Activated CD4-positive, alpha-beta T cell treated with anti-CD3 and anti-CD28 coated beads, Interleukin-2, Interleukin-4, amounts not matched to agents 100 ng/mL and 50 ng/mL, durations not matched to agents 16 hours and 8 hours (primary cell): Measurements from ENCODE around the gene TSC1.

ENCODE experiments used
- DNase-seq: peaks from one replicate; pipeline ENCODE4 v3.0.0-alpha.2; 2020; ENCODE audit warnings: low spot score

TSC1 gene

GRCh38 chr9:132887181-132888120 lies 57.0 kb downstream of the TSC1 start:
- no peak for DNase-seq

- no peak for DNase-seq
These were observed 58.1 kb downstream of the TSC1 start for GRCh38 chr9:132886334-132886725.

- DNase-seq = no peak
These were observed 58.6 kb downstream of the TSC1 start for GRCh38 chr9:132885720-132886333.

GRCh38 chr9:132883349-132884294 lies 60.8 kb downstream of the TSC1 start:
- DNase-seq = no peak

GRCh38 chr9:132882616-132883015 lies 61.8 kb downstream of the TSC1 start:
- DNase-seq = no peak

GRCh38 chr9:132881826-132882225 lies 62.6 kb downstream of the TSC1 start:
- no peak for DNase-seq

- DNase-seq = no peak
These were observed 64.1 kb downstream of the TSC1 start for GRCh38 chr9:132880324-132880661.

GRCh38 chr9:132879457-132880323 lies 64.7 kb downstream of the TSC1 start:
- DNase-seq = no peak

- DNase-seq = peak; percentile 17
These were observed 65.5 kb downstream of the TSC1 start, which contains the start of gene SPACA9 for GRCh38 chr9:132878695-132879456. SPACA9 (plus strand) TSS chr9:132878898; CDS start chr9:132883948, 5,050 bp downstream.

- peak; percentile 66 for DNase-seq
These were observed 66.4 kb downstream of the TSC1 start, which contains the start of gene AK8 for GRCh38 chr9:132877824-132878694. AK8 (minus strand) TSS chr9:132878284; CDS start chr9:132878255, 29 bp downstream.

GRCh38 chr9:132877458-132877823 lies 67.0 kb downstream of the TSC1 start:
- no peak for DNase-seq

- no peak for DNase-seq
These were observed 67.6 kb downstream of the TSC1 start for GRCh38 chr9:132876849-132877248.

GRCh38 chr9:132875159-132875558 lies 69.3 kb downstream of the TSC1 start:
- no peak for DNase-seq

GRCh38 chr9:132873403-132873802 lies 71.0 kb downstream of the TSC1 start:
- DNase-seq = peak; percentile 40

- DNase-seq = no peak
These were observed 75.2 kb downstream of the TSC1 start for GRCh38 chr9:132869266-132869665.

- DNase-seq = no peak
These were observed 77.5 kb downstream of the TSC1 start for GRCh38 chr9:132866898-132867297.

GRCh38 chr9:132864691-132865090 lies 79.7 kb downstream of the TSC1 start:
- DNase-seq = no peak

- DNase-seq = no peak
These were observed 80.1 kb downstream of the TSC1 start for GRCh38 chr9:132864277-132864676.

- no peak for DNase-seq
These were observed 81.3 kb downstream of the TSC1 start for GRCh38 chr9:132863096-132863495.
